KG1 (cell line): ENCODE data around the gene GRB7.
"Not testable (repeated sequence)": the region's sequence is repeated elsewhere in the genome, so short reads cannot be mapped to it uniquely, and the experiment has no call there.

Experiments
- DNase-seq: peaks from one replicate; lab custom pipeline; 2025; lab: John Stamatoyannopoulos, UW

Gene GRB7

DNA sequence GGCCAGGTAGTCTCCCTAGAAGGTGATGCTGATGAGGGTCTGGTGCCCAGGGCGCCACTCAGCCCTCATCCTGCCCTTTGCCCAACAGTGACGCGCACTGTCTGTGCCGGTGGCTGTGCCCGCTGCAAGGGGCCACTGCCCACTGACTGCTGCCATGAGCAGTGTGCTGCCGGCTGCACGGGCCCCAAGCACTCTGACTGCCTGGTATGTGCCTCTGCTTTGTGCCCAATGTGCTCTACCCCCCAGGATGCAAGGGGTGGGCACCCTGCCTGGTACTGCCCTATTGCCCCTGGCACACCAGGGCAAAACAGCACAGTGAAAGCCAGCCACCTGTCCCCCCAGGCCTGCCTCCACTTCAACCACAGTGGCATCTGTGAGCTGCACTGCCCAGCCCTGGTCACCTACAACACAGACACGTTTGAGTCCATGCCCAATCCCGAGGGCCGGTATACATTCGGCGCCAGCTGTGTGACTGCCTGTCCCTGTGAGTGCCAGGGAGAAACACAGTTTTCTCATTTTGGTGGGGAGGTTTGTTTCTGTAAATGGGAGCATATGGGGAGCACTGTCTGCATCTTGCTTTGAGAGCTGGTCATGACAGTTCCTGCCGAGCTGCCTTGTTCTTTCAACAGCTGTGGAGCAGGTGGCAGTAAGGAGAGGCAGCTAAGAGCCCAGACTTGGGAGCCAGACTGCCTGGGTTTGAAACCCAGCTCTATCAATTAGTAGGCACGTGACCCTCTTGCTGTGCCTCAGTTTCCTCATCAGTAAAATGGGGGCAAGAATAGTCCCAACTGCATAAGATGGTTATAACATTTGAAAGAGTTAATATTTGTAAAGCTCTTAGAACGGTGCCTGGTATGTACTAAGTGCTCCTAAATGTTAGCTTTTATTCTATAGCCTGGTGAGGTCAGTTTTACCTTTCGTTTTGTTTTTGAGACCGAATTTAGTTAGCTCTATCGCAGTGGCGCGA is 27.5 kb upstream of the GRB7 start:
- DNase-seq: no peak

DNA sequence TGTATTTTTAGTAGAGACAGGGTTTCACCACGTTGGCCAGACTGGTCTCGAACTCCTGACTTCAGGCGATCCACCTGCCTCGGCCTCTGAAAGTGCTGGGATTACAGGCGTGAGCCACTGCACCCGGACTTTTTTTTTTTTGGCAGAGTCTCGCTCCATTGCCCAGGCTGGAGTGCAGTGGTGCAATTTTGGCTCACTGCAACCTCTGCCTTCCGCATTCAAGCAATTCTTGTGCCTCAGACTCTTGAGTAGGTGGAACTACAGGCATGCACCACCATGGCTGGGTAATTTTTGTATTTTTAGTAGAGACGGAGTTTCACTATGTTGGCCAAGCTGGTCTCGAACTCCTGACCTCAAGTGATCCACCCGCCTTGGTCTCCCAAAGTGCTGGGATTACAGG is 26.7 kb upstream of the GRB7 start:
- DNase-seq: not testable (repeated sequence)

DNA sequence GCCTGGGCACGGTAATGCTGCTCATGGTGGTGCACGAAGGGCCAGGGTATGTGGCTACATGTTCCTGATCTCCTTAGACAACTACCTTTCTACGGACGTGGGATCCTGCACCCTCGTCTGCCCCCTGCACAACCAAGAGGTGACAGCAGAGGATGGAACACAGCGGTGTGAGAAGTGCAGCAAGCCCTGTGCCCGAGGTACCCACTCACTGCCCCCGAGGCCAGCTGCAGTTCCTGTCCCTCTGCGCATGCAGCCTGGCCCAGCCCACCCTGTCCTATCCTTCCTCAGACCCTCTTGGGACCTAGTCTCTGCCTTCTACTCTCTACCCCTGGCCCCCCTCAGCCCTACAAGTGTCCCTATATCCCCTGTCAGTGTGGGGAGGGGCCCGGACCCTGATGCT is 25.9 kb upstream of the GRB7 start:
- DNase-seq: no peak

DNA sequence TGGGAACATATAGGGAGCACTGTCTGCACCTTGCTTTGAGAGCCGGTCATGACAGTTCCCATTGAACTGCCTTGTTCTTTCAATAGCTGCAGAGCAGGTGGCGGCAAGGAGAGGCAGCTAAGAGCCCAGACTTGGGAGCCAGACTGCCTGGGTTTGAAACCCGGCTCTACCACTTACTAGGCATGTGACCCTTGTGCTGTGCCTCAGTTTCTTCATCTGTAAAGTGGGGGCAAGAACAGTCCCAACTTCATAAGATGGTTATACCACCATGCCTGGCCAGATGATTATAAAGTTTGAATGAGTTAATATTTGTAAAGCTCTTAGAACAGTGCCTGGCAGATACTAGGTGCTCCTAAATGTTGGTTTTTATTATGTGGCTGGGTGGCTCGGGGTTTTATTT is 23.5 kb upstream of the GRB7 start:
- no peak for DNase-seq

DNA sequence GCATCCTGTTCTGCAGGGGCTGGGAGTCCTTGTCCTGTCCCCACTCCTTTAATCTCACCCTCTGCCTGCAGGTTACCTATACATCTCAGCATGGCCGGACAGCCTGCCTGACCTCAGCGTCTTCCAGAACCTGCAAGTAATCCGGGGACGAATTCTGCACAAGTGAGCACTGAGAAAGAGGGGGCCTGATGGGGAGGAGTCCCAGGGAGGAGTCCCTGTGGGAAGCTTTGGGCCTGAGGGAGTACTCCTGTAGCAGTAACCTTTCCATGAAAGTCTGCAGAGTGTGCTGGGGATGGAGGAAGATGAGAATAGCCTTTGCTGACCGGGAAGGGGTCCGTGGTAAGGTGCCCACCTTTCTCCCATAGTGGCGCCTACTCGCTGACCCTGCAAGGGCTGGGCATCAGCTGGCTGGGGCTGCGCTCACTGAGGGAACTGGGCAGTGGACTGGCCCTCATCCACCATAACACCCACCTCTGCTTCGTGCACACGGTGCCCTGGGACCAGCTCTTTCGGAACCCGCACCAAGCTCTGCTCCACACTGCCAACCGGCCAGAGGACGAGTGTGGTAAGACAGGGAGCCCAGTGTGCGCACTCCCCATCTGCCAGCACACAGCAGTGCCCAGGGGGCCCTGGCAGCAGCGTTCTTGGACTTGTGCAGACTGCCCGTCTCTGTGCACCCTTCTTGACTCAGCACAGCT is 22.2 kb upstream of the GRB7 start:
- DNase-seq: no peak

DNA sequence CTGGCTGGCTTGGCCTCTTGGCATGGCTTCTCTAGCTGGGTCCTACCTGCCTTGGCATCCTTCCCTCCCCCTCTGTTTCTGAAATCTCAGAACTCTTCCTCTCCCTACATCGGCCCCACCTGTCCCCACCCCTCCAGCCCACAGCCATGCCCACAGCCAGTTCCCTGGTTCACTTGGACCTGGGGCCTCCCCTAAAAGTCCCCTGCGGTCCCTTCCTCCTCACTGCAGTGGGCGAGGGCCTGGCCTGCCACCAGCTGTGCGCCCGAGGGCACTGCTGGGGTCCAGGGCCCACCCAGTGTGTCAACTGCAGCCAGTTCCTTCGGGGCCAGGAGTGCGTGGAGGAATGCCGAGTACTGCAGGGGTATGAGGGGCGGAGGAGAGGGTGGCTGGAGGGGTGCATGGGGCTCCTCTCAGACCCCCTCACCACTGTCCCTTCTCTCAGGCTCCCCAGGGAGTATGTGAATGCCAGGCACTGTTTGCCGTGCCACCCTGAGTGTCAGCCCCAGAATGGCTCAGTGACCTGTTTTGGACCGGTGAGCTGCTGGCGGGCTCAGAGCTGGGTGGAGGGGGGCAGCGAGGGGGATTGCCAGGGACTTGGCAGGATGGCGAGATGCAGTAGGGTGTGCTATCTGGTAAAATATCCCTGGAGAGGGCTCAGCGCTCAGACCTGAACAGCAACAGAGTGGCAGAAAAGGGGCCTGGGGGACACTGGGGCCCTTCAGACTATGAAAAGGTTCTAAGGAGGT is 21.5 kb upstream of the GRB7 start:
- no peak for DNase-seq

DNA sequence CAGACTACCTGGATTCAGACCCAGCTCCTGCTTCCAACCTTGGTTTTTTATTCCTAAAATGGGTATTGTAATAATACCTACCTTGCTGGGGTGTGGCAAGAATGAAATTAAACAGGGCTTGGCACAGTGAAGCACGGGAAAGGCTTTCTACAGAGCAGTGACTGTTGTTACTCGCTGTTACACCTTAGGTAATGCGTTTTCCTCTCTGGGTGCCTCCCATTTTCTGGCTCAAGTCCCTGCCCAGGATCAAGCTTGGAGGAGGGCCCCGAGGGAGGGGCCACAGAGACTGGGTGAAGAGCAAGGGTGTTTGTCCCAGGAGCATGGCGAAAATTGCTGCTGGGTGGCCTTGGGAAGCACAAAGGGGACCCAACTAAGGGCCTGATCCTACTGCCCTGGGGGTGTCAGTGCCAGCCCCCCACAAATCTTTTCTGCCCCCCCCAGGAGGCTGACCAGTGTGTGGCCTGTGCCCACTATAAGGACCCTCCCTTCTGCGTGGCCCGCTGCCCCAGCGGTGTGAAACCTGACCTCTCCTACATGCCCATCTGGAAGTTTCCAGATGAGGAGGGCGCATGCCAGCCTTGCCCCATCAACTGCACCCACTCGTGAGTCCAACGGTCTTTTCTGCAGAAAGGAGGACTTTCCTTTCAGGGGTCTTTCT is 20.7 kb upstream of the GRB7 start:
- DNase-seq: no peak

DNA sequence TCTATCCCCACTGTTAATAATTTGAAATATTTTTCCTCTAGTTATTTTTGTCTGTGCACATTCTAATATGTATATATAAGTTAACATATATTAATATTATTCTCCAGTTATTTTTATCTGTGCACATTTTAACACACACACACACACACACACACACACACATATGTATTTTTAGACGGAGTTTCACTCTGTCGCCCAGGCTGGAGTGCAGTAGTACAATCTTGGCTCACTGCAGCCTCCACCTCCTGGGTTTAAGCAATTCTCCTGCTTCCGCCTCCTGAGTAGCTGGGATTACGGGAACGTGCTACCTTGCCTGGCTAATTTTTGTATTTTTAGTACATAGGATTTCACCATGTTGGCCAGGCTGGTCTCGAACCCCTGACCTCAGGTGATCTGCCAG is 20.1 kb upstream of the GRB7 start:
- DNase-seq: no peak

DNA sequence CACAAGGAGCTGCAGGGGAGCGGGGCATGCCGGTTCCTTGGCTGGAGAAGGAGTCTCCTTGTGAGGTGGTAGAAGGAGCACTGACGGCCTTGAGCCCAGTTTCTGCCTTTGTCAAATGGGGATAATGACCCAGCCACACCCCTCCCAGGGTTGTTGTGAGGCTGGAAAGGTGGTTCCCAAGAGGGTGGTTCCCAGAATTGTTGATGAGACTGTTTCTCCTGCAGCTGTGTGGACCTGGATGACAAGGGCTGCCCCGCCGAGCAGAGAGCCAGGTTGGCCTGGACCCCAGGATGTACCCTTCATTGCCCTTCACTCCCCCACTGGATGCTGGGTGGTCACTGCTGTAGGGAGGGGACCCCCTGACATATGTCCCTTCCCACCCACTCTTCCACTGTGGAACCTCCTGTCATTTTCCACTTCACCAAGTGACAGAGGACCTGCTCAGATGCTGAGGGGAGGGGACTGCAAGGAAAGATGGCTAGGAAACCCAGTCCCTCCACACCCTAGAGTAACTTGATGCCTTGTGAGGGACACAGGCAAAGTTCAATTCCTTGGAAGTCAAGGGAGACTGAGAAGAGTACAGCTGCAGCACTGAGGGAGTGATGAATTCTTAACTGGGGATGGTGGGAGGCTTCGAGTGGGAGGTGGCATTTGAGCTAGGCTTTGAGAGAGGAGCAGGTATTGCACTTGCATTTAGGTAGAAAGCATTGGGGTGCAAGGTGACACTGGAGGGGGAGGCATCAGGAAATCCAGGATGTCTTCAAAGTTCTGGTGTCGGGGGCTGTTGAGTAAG is 18.0 kb upstream of the GRB7 start:
- no peak for DNase-seq

DNA sequence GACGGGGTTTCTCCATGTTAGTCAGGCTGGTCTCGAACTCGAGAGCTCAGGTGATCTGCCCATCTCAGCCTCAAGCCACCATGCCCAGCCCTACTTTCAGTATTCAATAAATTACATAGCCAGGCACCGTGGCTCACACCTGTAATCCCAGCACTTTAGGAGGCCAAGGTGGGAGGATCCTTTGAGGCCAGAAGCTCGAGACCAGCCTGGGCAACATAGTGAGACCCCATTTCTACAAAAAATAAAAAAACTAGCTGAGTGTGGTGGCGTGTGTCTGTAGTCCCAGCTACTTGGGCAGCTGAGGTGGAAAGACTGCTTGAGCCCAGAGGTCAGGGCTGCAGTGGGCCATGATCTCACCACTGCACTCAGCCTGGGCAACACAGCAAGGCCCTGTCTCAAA is 15.6 kb upstream of the GRB7 start:
- no peak for DNase-seq

DNA sequence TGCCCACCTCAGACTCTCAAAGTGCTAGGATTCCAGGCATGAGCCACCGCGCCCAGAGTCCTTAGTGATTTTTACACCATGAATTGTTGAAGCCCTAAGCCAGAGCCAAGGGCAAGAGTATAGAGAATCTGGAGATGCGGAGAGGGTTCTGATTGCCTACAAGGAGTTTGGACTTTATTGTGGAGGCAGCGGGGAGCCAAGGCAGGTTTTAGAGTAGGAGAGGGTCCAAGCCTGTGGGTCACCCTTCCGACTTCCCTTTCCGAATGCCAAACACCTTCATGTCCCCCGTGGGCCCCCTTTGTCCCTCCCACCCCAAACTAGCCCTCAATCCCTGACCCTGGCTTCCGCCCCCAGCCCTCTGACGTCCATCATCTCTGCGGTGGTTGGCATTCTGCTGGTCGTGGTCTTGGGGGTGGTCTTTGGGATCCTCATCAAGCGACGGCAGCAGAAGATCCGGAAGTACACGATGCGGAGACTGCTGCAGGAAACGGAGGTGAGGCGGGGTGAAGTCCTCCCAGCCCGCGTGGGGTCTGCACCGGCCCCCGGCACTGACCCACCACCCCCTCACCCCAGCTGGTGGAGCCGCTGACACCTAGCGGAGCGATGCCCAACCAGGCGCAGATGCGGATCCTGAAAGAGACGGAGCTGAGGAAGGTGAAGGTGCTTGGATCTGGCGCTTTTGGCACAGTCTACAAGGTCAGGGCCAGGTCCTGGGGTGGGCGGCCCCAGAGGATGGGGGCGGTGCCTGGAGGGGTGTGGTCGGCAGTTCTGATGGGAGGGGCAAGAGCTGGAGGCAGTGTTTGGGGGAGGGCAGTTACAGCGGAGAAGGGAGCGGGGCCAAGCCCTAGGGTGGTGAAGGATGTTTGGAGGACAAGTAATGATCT is 14.5 kb upstream of the GRB7 start:
- no peak for DNase-seq

DNA sequence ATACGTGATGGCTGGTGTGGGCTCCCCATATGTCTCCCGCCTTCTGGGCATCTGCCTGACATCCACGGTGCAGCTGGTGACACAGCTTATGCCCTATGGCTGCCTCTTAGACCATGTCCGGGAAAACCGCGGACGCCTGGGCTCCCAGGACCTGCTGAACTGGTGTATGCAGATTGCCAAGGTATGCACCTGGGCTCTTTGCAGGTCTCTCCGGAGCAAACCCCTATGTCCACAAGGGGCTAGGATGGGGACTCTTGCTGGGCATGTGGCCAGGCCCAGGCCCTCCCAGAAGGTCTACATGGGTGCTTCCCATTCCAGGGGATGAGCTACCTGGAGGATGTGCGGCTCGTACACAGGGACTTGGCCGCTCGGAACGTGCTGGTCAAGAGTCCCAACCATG is 13.0 kb upstream of the GRB7 start:
- no peak for DNase-seq

DNA sequence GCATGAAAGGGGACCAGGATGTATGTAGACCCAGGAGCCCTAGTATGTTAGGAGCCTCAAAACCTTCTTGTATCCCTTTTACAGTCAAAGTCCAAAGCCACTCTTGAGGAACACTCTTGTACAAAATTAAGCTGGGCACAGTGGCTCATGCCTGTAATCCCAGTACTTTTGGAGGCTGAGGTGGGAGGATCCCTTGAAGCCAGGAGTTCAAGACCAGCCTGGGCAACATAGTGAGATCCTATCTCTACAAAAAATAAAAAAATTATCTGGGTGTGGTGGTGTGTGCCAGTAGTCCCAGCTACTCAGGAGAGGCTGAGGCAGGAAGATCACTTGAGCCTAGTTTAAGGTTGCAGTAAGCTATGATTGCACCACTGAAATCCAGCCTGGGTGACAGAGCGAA is 11.8 kb upstream of the GRB7 start:
- not testable (repeated sequence) for DNase-seq

DNA sequence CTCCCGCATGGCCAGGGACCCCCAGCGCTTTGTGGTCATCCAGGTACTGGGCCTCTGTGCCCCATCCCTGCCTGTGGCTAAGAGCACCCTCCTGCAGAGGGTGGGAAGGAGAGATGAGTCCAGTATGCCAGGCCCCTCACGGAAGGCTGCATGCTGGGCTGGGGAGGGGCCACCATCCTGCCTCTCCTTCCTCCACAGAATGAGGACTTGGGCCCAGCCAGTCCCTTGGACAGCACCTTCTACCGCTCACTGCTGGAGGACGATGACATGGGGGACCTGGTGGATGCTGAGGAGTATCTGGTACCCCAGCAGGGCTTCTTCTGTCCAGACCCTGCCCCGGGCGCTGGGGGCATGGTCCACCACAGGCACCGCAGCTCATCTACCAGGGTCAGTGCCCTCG is 11.1 kb upstream of the GRB7 start:
- DNase-seq: no peak

DNA sequence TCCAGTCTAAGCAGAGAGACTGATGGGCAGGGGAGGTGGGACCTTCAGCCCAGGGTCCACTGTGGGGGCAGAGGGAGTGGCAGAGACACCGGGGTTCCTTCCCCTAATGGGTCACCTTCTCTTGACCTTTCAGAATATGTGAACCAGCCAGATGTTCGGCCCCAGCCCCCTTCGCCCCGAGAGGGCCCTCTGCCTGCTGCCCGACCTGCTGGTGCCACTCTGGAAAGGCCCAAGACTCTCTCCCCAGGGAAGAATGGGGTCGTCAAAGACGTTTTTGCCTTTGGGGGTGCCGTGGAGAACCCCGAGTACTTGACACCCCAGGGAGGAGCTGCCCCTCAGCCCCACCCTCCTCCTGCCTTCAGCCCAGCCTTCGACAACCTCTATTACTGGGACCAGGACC is 10.2 kb upstream of the GRB7 start:
- no peak for DNase-seq

DNA sequence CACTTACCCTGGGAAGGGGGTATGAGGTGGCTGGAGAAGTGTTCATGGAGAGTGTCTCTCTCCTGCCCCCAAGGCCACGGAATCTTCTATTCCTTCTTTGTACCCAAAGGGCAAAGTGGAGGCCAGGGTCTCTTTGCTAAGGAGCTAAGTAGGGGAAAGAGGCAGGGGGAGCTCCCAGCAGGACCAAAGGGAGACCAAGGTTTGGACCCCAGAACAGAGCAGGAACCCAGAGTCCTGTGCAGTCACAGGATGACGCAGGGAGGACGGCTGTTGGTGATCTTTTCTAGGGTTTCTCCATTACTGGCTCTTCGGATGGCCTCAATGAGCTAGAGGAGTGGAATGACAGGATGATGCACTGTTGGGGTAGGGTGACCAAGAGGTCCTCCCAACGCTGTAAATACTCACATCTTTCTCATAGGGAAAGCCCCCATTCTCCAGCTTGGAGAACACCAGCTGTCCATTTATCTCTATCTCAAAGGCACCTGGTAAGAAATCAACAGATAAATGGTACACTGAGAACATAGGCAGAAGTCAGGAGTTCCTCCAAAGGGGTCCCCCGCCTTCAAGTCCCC is 8.4 kb upstream of the GRB7 start:
- DNase-seq: no peak

DNA sequence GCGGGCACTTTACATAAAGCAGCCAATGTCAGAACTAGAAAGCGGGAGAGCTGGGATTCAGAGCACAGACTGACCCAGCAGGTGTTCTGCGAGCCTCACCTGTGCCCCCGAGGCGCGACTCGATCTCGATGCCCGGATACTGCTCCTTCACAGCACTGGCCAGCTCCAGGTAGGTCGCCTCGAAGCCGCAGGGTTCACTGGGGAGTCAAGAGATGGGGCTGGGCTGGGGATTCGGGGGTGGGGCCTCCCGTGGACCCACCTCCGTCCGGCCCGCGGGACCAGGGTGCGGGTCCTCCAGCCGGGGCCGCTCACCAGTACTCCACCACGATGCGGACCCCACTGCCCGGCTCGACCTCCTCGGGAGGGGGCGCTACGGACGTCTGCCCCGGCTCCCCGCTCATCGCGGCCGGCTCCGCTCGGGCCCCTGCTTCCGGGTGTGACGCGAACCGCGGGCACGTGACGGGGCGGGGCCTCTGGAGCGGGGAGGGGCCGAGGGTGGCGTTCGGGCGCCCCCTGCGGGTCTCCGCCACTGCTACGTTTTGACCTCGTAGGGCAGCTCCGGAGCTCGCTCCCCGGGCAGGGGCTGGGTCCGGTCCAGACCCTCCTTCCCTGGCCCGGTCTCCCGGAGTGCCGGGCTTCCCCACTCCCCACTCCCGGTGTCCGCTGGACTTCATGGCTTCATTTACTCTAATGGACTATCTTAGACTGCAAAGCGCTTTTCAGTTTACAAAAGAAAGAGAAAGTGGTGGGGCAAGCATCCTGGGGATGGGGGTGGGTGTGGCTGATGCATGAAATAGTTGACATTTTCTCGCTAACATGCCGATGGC is 7.4 kb upstream of the GRB7 start, which contains the start of gene MIEN1:
Gene MIEN1, minus strand, starts transcription at position 438 of the 827 bp plus-strand sequence. Its CDS starts 37 bp downstream, at position 401.
- DNase-seq: peak; percentile 52

DNA sequence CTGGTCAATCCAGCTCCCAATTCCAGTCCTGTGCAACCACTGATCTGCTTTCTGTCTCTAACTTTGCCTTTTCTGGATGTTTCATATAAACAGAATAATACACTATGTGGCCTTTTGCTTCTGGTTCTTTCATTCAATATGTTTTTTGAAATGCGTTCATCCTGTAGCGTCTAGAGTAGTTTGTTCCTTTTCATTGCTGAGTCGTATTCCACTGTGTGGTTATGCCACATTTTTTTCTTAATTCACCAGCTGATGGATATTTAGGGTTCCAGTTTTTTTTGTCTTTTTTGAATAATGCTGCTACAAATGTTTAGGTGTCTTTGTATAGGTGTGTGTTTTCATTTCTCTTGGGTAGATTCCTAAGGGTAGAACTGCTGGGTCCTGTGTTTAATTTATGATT is 5.2 kb upstream of the GRB7 start:
- DNase-seq: no peak

DNA sequence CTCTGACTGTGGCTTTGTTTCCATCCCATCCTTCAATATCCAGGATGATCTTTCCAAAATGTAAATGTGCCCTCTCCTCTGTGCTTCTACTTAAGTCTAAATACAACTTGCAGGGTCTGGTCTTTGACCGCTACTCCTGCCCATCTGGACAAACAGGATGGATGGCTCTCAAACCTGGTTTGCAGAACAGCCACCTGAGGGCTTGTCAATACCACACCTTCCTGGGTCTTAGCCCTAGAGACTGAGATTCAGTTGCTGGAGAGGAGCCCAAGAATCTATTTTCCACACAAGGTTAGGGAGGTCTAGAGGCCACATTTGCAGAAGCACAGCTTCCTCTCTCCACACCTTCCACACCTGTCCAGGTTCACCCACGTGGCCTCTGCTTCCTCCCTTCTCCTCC is 1.9 kb upstream of the GRB7 start:
- no peak for DNase-seq
